ENCODE measurements around the gene TMEM63B.

DNA sequence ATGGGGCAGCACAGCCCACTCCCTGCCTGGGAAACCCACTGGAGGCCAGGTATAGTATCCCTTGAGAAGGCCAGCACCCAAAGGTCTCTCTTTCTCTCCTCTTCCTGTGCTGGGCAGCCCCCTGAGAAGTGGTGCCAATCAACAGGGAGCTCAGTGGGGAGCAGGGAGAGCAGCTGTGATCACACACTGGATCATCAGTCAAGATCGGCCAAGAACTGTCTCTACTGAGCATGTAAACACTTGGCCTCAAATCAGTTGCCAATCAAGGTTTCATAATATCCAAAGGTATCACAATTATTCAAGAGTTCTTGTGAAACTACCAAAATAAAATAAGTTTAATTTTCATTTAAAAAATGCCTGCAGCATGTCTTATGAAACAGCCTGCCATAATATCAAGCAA lies 18.9 kb upstream of the TMEM63B start:
- TF ChIP-seq CTCF (IDR thresholded peaks at IDR 0.05) (no peak), POLR2A (IDR thresholded peaks at IDR 0.05) (no peak), EP300 (IDR thresholded peaks at IDR 0.05) (no peak)
